ENCODE results near the gene LYPD6.

LYPD6 gene

DNA sequence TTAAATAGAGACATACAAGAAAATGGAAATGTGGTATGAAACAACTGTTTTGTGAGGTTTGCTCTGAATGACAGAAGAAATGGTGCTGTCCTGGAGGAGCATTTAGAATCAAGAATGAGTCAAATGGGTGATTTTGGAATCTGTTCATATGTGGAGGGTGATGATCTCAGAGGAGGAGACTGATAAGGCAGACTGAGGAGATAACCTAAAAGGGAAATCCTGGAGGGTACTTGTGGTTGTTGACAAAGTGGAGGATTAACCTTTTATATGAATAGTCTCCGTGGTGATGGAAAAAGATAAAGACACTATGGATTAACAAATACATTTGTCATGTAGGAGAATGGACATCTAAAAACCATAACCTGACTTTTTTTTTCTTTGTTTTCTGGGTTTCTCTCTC is 183.1 kb downstream of the LYPD6 start:
- DNase-seq (ENCODE audit: low spot score): no peak
